D721Med (cell line): Measurements from ENCODE around the gene PKD1L1.
"Not testable (repeated sequence)": the region's sequence is repeated elsewhere in the genome, so short reads cannot be mapped to it uniquely, and the experiment has no call there.

Source experiments
- DNase-seq: peaks from one replicate; pipeline ENCODE4 v3.0.0; 2011; ENCODE audit warnings: low spot score; ENCODE audit not compliant: insufficient read length
- FAIRE-seq: peaks from 2 replicates; lab custom pipeline; 2011; peaks lifted over from hg19 to GRCh38; lab: Jason Lieb, UNC
- CTCF ChIP-seq: IDR thresholded peaks from 2 replicates; pipeline ENCODE4 v1.5.1; 2012; ENCODE audit warnings: mild to moderate bottlenecking, control low read depth; ENCODE audit not compliant: insufficient read depth; ENCODE audit errors: missing control alignments

The PKD1L1 gene

GRCh38 chr7:47931005-47932004 is 17.0 kb downstream of the PKD1L1 start:
- no peak for FAIRE-seq
- DNase-seq, result no peak
- TF ChIP-seq CTCF, result no peak

DNA sequence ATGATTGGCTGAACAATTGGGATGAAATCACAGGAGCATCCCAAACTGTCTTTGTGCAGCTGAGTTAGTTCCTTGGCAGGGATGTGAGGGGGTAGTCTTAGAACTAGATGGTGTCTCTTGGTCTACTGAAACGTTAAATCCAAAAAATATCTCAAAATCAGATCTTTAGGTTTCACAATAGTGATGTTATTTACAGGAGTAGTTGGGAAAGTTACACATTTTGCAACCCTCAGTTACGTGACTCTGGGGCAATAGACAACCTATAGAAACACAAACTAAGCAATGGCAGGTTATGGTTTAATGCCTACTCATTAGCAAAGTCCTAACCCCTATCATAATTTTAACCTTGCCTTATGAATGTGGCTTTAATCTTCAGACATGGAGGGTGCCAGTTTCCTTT is 24.0 kb downstream of the PKD1L1 start:
- FAIRE-seq, result no peak
- TF ChIP-seq CTCF, result no peak
- no peak for DNase-seq

GRCh38 chr7:47923081-47923875 is 25.0 kb downstream of the PKD1L1 start:
- FAIRE-seq, DNase-seq: not testable (repeated sequence)

DNA sequence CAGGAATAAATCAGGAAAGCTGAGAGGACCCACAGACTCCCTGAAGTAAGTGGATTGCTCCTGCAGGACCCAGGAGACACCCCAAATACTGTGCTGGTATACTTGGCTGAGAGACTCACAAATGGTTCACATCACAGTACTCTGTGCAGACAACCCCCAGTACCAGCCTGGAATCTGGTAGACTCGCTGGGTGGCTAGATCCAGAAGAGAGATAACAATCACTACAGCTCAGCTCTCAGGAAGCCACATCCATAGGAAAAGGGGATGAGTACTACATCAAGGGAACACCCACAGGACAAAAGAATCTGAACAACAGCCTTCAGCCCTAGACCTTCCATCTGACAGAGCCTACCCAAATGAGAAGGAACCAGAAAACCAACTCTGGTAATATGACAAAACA is 31.8 kb downstream of the PKD1L1 start:
- not testable (repeated sequence) for DNase-seq, FAIRE-seq

GRCh38 chr7:47915616-47915976 is 32.7 kb downstream of the PKD1L1 start:
- no peak for FAIRE-seq
- no peak for DNase-seq
- TF ChIP-seq CTCF, result no peak

DNA sequence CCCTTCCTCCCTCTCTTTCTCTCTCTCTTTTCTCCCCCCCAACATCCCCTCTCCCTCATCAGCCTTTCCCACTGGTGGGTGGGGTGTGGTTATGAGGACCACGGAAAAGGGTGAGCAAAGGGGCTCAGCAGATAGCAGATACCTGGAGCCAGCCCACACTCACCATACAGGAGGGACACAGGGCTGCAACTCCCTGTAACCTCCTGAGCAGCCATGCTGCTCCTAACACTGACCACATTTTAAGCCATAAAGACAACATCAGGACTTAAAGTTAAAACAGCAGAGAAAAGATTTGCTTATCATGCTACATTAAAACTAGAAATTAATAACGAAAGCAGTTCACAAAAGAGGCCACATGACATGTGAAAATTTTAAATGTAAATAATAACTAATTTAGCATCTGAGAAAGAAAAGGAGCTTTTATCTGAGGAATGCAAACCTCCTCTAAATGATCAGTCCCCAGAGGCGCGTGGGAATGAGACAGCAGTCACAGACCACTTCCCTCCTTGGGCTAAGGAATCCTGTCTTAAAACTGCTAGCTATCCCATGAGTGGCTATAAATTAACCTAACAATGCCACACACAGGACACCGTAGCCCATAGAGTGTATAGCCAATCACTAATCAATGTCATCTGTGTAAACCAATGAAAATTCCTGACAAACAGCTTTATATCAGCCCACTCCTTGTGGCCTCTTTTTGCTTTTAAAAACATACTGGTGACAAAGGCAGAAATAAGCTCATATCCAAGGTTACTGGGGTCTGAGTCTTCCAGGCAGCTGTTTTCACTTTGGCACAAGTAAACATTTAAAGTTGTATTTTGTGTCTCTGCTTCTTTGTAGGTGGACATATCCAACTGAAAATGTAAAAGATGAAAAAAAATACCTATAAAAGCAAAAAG is 33.3 kb downstream of the PKD1L1 start:
- DNase-seq, result no peak
- no peak for TF ChIP-seq CTCF
- FAIRE-seq, result no peak

GRCh38 chr7:47912332-47912731 is 35.9 kb downstream of the PKD1L1 start:
- FAIRE-seq, result no peak
- no peak for DNase-seq
- TF ChIP-seq CTCF, result no peak
